Central memory CD8-positive, alpha-beta T cell (primary cell): ENCODE data around the gene GPX5.

Source experiments
- ATAC-seq: fragments of 150-1000 bp; cut with Tn5 transposase; replicated peaks from 2 replicates; pipeline ENCODE4 v1.10.0; 2022; ENCODE audit warnings: mild to moderate bottlenecking, moderate FRiP score, moderate number of reproducible peaks; ENCODE audit not compliant: poor library complexity, severe bottlenecking; ENCODE audit errors: extremely low read depth
- DNase-seq, 2 donors: peaks; one replicate each; pipeline ENCODE4 v3.0.0; 2021; ENCODE audit warnings: low spot score in 2 of 2
- H3K27ac Mint-ChIP-seq: one replicate; pipeline ENCODE4 v1.8.0; 2022; ENCODE audit warnings: low read depth, mild to moderate bottlenecking, moderate library complexity, mixed read lengths
- H3K27me3 Mint-ChIP-seq: one replicate; pipeline ENCODE4 v1.8.0; 2022; ENCODE audit warnings: mixed read lengths
- H3K36me3 Mint-ChIP-seq: one replicate; pipeline ENCODE4 v1.8.0; 2022; ENCODE audit warnings: mild to moderate bottlenecking, moderate library complexity, mixed read lengths; ENCODE audit not compliant: insufficient read depth
- H3K4me1 Mint-ChIP-seq: one replicate; pipeline ENCODE4 v1.8.0; 2022; ENCODE audit warnings: mixed read lengths
- H3K4me3 Mint-ChIP-seq: one replicate; pipeline ENCODE4 v1.8.0; 2022; ENCODE audit warnings: mild to moderate bottlenecking, moderate library complexity, mixed read lengths
- H3K9me3 Mint-ChIP-seq: one replicate; pipeline ENCODE4 v1.8.0; 2022; ENCODE audit warnings: mixed read lengths

Gene GPX5

GRCh38 chr6:28551891-28552666, 26.4 kb downstream of the GPX5 start:
- no peak overlapping the region for H3K27ac Mint-ChIP-seq
- H3K36me3 Mint-ChIP-seq: no peaks in the 10 kb centered on the region
- H3K4me3 Mint-ChIP-seq: no peak overlapping the region
- no peaks in the 10 kb centered on the region for H3K9me3 Mint-ChIP-seq
- no peak for ATAC-seq
- peaks cover 93% of the 10 kb centered on the region for H3K27me3 Mint-ChIP-seq
- no peaks in the 10 kb centered on the region for H3K4me1 Mint-ChIP-seq
- no peak for DNase-seq

- Mint-ChIP-seq H3K36me3 (no peaks in the 10 kb centered on the region), H3K9me3 (no peaks in the 10 kb centered on the region), H3K4me3 (no peak overlapping the region), H3K4me1 (no peaks in the 10 kb centered on the region), H3K27me3 (peaks cover 81% of the 10 kb centered on the region), H3K27ac (no peak overlapping the region)
- no peak for DNase-seq
- ATAC-seq: no peak
Observed at GRCh38 chr6:28553384-28553985, 27.8 kb downstream of the GPX5 start.

DNA sequence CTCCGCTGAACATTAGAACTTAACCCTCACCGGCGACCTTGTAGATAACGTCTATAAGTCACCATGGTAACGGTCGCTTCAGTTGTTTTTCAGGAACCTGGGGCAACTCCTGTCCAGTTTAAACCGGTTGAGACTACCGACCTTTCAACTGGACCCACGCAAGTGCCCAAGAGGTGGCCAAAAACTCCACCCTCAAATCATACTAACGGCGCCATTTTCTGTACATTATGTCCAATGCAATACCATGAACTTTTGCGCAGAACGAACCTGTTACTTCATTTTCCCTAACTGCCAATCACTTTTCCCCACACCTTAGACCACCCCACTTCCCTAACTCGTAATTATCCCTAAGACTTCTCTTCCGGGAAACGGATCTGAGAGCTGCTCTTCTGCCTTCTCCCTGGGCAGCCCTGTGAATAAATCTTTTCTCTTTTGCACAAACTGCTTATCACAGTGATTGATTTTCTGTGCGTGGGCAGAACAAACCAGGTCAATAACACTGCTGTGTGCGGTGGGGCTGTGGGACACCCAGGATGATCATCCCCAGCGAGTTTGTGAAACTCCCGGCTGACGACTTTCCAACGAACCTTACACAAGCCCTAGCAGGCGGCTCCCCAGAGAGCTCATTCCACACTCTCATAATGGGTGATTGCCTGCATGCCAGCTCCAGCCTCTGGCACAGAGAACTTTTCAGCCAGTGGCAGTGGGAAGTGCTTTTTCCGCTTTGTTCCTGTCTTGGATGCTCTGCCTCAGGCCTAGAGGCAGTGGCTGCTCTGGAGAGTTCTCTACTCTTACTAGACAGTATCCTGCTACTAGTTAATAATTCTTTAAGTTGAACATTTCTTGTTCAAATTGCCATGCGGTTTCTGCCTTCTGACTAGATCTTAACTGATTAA, 28.6 kb downstream of the GPX5 start:
- no peak for DNase-seq
- no peak for ATAC-seq
- H3K36me3 Mint-ChIP-seq: no peaks in the 10 kb centered on the region
- peaks cover 73% of the 10 kb centered on the region for H3K27me3 Mint-ChIP-seq
- H3K27ac Mint-ChIP-seq: no peak overlapping the region
- no peaks in the 10 kb centered on the region for H3K9me3 Mint-ChIP-seq
- H3K4me3 Mint-ChIP-seq: no peak overlapping the region
- H3K4me1 Mint-ChIP-seq: no peaks in the 10 kb centered on the region

DNA sequence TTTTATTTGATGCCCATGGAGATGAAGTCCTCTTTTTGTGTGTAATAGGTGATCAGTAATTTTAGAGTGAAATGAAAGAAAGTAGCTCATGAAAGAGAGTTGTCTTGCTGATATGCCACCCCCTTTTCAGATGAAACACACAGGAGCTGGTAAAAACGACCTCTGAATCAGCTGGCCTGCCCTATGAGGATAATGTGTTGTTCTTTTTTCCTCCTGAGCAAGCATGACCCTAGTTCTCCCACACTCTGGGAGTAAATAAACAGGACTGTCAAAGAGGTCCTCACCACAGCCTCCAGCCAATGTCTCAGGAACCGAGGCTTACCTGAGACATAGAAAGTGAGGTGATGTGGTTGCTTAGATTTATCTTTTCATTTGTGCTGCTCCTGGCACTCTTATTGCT, 29.5 kb downstream of the GPX5 start:
- Mint-ChIP-seq H3K9me3 (no peaks in the 10 kb centered on the region), H3K36me3 (no peaks in the 10 kb centered on the region), H3K27ac (no peak overlapping the region), H3K4me3 (no peak overlapping the region), H3K4me1 (no peaks in the 10 kb centered on the region), H3K27me3 (peaks cover 71% of the 10 kb centered on the region)
- DNase-seq: no peak
- ATAC-seq: no peak

DNA sequence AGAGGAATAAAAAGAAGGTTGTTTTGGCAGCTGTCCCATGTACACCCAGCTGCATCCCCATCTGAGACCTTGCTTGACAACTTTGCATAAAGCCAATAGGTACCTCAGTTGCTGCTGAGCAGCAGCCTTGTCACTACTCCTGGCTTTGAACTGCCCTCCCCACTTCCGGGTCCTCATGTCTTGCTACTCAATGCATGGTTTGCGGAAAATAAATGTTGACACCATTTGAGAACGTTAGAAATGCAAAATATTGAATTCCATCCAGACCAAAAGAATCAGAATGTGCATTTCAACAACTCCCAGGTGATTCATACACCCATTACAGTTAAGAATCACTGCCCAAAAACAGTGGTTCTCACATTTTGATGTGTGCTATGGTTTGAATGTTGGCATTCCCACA, 32.9 kb downstream of the GPX5 start:
- ATAC-seq (no peak), DNase-seq (no peak)
- Mint-ChIP-seq H3K27ac (no peak overlapping the region), H3K4me1 (no peaks in the 10 kb centered on the region), H3K9me3 (no peaks in the 10 kb centered on the region), H3K36me3 (no peaks in the 10 kb centered on the region), H3K4me3 (no peak overlapping the region), H3K27me3 (peaks cover 55% of the 10 kb centered on the region)

DNA sequence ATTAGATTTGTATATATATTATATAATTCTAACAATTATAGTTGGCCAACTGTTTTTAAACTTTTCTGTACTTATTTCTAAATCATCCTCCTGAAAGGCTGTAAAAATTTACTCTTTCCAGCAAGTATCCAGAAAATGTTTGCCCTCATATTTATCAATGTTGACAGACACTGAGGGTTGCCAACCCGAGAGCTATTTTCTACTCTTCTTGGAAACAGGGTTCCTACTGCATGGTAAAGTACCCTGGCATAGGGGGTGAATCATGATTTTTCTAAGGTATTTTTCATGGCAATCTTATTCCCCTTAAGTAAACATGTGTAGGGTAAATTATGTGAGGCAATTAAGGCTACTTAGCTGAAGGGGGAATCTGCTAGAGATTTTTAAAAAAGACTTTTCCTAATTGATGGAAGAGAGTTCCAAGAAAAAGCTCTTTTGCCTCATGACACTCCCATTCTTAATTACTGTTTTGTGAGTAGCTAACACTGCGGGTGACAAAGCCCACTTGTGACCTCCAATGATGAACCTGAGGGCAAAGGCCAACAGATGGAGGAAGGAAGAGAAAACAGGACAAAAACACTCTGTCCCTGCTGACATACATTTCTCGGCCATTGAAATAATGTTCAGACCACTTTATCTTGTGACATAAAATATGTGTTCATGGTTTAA, 37.9 kb downstream of the GPX5 start:
- H3K9me3 Mint-ChIP-seq: no peaks in the 10 kb centered on the region
- peaks cover 69% of the 10 kb centered on the region for H3K27me3 Mint-ChIP-seq
- ATAC-seq (no peak), DNase-seq (no peak)
- H3K4me1 Mint-ChIP-seq: no peaks in the 10 kb centered on the region
- H3K27ac Mint-ChIP-seq: no peak overlapping the region
- H3K4me3 Mint-ChIP-seq: no peak overlapping the region
- no peaks in the 10 kb centered on the region for H3K36me3 Mint-ChIP-seq

- H3K27ac Mint-ChIP-seq: no peak overlapping the region
- H3K9me3 Mint-ChIP-seq: no peaks in the 10 kb centered on the region
- H3K36me3 Mint-ChIP-seq: no peaks in the 10 kb centered on the region
- DNase-seq (no peak), ATAC-seq (no peak)
- no peaks in the 10 kb centered on the region for H3K4me1 Mint-ChIP-seq
- H3K27me3 Mint-ChIP-seq: peaks cover 75% of the 10 kb centered on the region
- no peak overlapping the region for H3K4me3 Mint-ChIP-seq
Observed at GRCh38 chr6:28565823-28566526, 40.3 kb downstream of the GPX5 start.

DNA sequence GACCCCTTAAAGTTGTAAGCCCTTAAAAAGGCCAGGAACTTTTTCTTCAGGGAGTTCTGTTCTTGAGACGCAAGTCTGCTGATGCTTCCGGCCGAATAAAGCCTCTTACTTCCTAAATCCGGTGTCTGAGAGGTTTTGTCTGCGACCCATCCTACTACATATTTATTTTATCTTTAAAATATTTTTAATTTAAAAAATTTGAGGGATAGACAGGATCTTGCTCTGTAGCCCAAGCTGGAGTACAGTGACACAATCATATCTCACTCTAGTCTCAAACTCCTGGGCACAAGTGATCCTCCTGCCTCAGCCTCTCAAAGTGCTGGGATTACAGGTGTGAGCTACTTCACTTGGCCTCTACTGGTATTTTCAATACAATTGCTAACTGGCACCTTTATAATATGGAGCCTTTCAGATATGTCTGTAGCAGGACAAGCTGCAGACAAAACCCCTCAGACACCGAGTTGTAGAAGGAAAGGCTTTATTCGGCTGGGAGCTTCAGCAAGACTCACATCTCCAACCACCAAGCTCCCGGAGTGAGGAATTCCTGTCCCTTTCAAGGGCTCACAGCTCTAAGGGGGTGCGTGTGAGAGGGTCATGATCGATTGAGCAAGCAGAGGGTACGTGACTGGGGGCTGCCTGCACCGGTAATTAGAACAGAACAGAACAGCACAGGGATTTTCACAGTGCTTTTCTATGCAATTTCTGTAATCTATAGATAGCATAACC, 41.0 kb downstream of the GPX5 start:
- DNase-seq (no peak), ATAC-seq (no peak)
- Mint-ChIP-seq H3K9me3 (no peaks in the 10 kb centered on the region), H3K27me3 (peaks cover 75% of the 10 kb centered on the region), H3K4me1 (no peaks in the 10 kb centered on the region), H3K4me3 (no peak overlapping the region), H3K36me3 (no peaks in the 10 kb centered on the region), H3K27ac (no peak overlapping the region)

DNA sequence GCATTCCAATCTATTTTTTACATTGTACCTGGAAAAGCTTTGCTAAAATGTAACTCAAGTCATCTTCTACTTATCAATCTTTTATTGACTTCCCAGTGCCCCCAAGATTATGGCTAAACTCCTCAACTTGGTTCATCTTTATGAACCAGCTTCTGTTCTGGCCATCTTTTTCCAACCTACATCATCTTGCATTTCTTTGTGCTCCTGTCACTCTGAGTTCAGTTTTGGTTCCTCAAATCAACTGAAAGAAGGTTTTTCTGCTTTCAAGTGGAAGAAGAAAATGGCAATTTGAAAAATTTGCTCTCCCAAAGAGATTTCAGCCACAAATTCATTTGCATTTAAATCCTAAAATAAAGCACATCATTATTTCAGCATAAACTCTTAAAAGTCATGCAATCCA, 41.8 kb downstream of the GPX5 start:
- H3K27ac Mint-ChIP-seq: no peak overlapping the region
- no peak for ATAC-seq
- H3K36me3 Mint-ChIP-seq: no peaks in the 10 kb centered on the region
- DNase-seq: no peak
- no peaks in the 10 kb centered on the region for H3K9me3 Mint-ChIP-seq
- H3K4me1 Mint-ChIP-seq: no peaks in the 10 kb centered on the region
- H3K27me3 Mint-ChIP-seq: peaks cover 82% of the 10 kb centered on the region
- H3K4me3 Mint-ChIP-seq: no peak overlapping the region

- no peaks in the 10 kb centered on the region for H3K36me3 Mint-ChIP-seq
- no peak overlapping the region for H3K27ac Mint-ChIP-seq
- H3K4me1 Mint-ChIP-seq: no peaks in the 10 kb centered on the region
- no peak for DNase-seq
- H3K4me3 Mint-ChIP-seq: no peak overlapping the region
- no peaks in the 10 kb centered on the region for H3K9me3 Mint-ChIP-seq
- H3K27me3 Mint-ChIP-seq: peaks cover 90% of the 10 kb centered on the region
- ATAC-seq: no peak
Observed at GRCh38 chr6:28568515-28569108, 42.9 kb downstream of the GPX5 start.

DNA sequence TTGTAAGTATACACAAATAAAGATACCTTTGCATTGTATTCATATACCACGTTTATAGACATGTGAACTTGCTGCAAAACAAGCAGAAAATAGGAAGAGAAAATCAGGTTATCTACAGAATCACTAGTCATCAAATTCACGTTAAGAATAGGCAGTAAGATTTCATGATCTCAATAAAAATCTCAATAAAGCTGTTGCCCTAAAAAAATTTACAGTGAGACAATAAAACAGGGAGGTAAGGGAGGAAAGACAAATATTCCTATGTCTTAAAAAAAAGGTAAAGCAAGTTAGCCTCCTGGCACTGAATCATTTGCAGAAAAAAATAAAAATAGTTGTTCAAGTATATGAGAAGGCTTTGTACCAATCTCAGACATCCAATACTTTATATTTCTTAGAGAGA, 44.1 kb downstream of the GPX5 start:
- Mint-ChIP-seq H3K9me3 (no peaks in the 10 kb centered on the region), H3K4me3 (no peak overlapping the region), H3K4me1 (no peaks in the 10 kb centered on the region), H3K27ac (no peak overlapping the region), H3K36me3 (no peaks in the 10 kb centered on the region), H3K27me3 (peaks cover 88% of the 10 kb centered on the region)
- no peak for DNase-seq
- ATAC-seq: no peak
